Hepatocyte (in vitro differentiated cells): ENCODE data around the gene FLT1.

Experiments
- CTCF ChIP-seq: fragments of 200-600 bp; sonication (generic); IDR thresholded peaks from 2 replicates; pipeline ENCODE4 v1.5.1; 2016; ENCODE audit warnings: antibody characterized with exemption, mild to moderate bottlenecking; ENCODE audit not compliant: poor library complexity
- EZH2 ChIP-seq: fragments of 200-600 bp; sonication (generic); IDR thresholded peaks from 2 replicates; pipeline ENCODE4 v1.6.1; 2016; ENCODE audit warnings: antibody characterized with exemption, mild to moderate bottlenecking, borderline replicate concordance
- EZH2phosphoT487 ChIP-seq: fragments of 200-600 bp; sonication (generic); IDR thresholded peaks from one replicate; pipeline ENCODE4 v1.6.1; 2018; ENCODE audit warnings: antibody characterized with exemption, mild to moderate bottlenecking, low read depth, moderate library complexity; ENCODE audit not compliant: unreplicated experiment, severe bottlenecking

- TF ChIP-seq EZH2, result no peak
- TF ChIP-seq CTCF, result no peak
- TF ChIP-seq EZH2phosphoT487, result no peak
Measured at GRCh38 chr13:28421676-28422410, 73.1 kb downstream of the FLT1 start.
